ENCODE results near the gene NOCT.
A peak's percentile ranks its signal among the peaks of the same experiment; 100 is the strongest.
"Not testable (repeated sequence)": the region's sequence is repeated elsewhere in the genome, so short reads cannot be mapped to it uniquely, and the experiment has no call there.

NOCT gene

GRCh38 chr4:139011225-139011950 lies 4.2 kb upstream of the NOCT start:
- DNase-seq (ENCODE audit: low read depth, low spot score), result no peak

- no peak for DNase-seq (ENCODE audit: low read depth, low spot score)
Measured at GRCh38 chr4:139014371-139015268, 961 bp upstream of the NOCT start.

GRCh38 chr4:139015948-139016471 lies 429 bp downstream of the NOCT start:
- peak; percentile 3 for DNase-seq (ENCODE audit: low read depth, low spot score)

GRCh38 chr4:139017861-139018260 lies 2.3 kb downstream of the NOCT start:
- DNase-seq (ENCODE audit: low read depth, low spot score), result no peak

- no peak for DNase-seq (ENCODE audit: low read depth, low spot score)
Measured at GRCh38 chr4:139018501-139018900, 2.9 kb downstream of the NOCT start.

- DNase-seq (ENCODE audit: low read depth, low spot score), result no peak
Measured at GRCh38 chr4:139018971-139019758, 3.6 kb downstream of the NOCT start.

GRCh38 chr4:139020384-139020783 lies 4.8 kb downstream of the NOCT start:
- no peak for DNase-seq (ENCODE audit: low read depth, low spot score)

- DNase-seq (ENCODE audit: low read depth, low spot score), result not testable (repeated sequence)
Measured at GRCh38 chr4:139021071-139021470, 5.5 kb downstream of the NOCT start.

- no peak for DNase-seq (ENCODE audit: low read depth, low spot score)
Measured at GRCh38 chr4:139022835-139023234, 7.3 kb downstream of the NOCT start.

GRCh38 chr4:139024686-139025085 lies 9.1 kb downstream of the NOCT start:
- no peak for DNase-seq (ENCODE audit: low read depth, low spot score)

GRCh38 chr4:139025841-139026240 lies 10.3 kb downstream of the NOCT start:
- no peak for DNase-seq (ENCODE audit: low read depth, low spot score)

- no peak for DNase-seq (ENCODE audit: low read depth, low spot score)
Measured at GRCh38 chr4:139027776-139028175, 12.2 kb downstream of the NOCT start.

GRCh38 chr4:139028191-139028661 lies 12.6 kb downstream of the NOCT start:
- DNase-seq (ENCODE audit: low read depth, low spot score), result no peak

- DNase-seq (ENCODE audit: low read depth, low spot score), result not testable (repeated sequence)
Measured at GRCh38 chr4:139029866-139030363, 14.3 kb downstream of the NOCT start.

- DNase-seq (ENCODE audit: low read depth, low spot score), result peak; percentile 29
Measured at GRCh38 chr4:139030614-139031235, 15.1 kb downstream of the NOCT start.

- DNase-seq (ENCODE audit: low read depth, low spot score), result no peak
Measured at GRCh38 chr4:139035650-139036049, 20.1 kb downstream of the NOCT start.

- no peak for DNase-seq (ENCODE audit: low read depth, low spot score)
Measured at GRCh38 chr4:139036885-139037284, 21.3 kb downstream of the NOCT start.

GRCh38 chr4:139038874-139039443 lies 23.4 kb downstream of the NOCT start:
- no peak for DNase-seq (ENCODE audit: low read depth, low spot score)

GRCh38 chr4:139042981-139043460 lies 27.4 kb downstream of the NOCT start:
- no peak for DNase-seq (ENCODE audit: low read depth, low spot score)

- DNase-seq (ENCODE audit: low read depth, low spot score), result no peak
Measured at GRCh38 chr4:139044291-139044690, 28.7 kb downstream of the NOCT start.

Data from activated naive CD8-positive, alpha-beta T cell treated with anti-CD3 and anti-CD28 coated beads, Interleukin-2, amount 50 U/mL, for 16 hours (primary cell).